ENCODE measurements around the gene LMO1.

The LMO1 gene

DNA sequence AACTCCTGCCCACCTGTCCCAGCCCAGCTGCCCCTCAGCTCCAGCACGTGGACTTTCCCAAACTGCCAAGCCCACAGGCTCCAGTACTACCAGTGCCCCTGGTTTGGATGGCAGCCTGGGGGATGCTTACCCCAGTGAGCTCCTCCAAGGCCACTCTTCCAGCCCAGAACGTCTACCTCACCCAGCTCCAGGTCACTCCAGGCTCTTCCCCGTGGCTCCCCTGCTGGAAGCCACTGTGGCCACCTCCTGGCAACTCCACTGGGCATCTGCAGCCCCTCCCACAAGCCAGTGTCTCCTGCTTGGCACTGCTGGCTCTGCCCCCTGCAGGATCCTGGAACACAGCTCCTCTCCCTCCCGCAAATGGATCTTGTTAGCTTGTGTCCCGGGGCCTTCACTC is 29.3 kb downstream of the LMO1 start:
- no peaks in the 10 kb centered on the region for H3K9me3 ChIP-seq (ENCODE audit: control insufficient read depth, insufficient read depth, low read length)
- H3K27ac ChIP-seq (ENCODE audit: low read length): no peak overlapping the region
- H3K4me3 ChIP-seq (ENCODE audit: low read length): no peak overlapping the region
- no peak for DNase-seq (ENCODE audit: low read depth, low spot score)
- H3K36me3 ChIP-seq (ENCODE audit: control insufficient read depth, insufficient read depth, low read length): no peaks in the 10 kb centered on the region
- H3K4me1 ChIP-seq (ENCODE audit: control insufficient read depth, insufficient read depth, low read length): no peaks in the 10 kb centered on the region
- H3K27me3 ChIP-seq (ENCODE audit: control insufficient read depth, insufficient read depth, low read length): no peaks in the 10 kb centered on the region
- no CpG with 5 or more reads among the region's 5 CpGs for WGBS (ENCODE audit: insufficient coverage, insufficient read length)

DNA sequence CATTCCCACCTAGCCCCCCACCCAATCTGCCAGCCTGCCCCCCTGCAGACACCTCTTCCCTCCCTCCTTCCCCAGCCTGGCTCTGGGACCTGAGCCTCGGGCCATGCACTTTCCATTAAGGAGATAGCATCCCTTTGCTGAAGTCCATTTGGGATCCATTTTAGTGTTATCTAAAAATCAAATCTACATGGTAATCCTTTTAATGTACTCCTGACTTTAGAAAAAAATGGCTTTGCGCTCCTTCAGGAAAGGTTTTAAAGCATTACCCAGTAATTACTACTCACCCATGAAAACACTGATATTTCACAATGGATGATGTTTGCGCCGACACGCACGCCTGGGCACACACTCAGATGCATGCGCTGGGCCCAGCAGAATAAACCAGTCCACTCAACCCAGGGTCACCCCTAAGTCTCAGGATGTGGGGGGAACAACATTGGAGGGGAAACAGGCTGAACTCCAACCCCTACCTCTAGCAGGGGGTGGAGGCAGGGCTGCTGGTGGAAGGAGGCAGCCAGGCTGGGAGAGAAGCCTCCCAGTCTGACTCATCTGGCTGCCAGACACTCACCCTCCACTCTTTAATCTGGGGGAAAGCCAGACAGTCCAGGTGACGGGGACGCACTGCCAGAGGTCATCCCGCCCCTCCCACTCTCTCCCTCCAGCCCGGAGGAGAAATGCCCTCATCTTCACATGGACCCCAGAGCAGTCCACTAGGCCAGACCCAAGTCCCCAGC is 29.8 kb downstream of the LMO1 start:
- no peak overlapping the region for H3K4me3 ChIP-seq (ENCODE audit: low read length)
- no peaks in the 10 kb centered on the region for H3K36me3 ChIP-seq (ENCODE audit: control insufficient read depth, insufficient read depth, low read length)
- no peak overlapping the region for H3K27ac ChIP-seq (ENCODE audit: low read length)
- H3K9me3 ChIP-seq (ENCODE audit: control insufficient read depth, insufficient read depth, low read length): no peaks in the 10 kb centered on the region
- no peaks in the 10 kb centered on the region for H3K27me3 ChIP-seq (ENCODE audit: control insufficient read depth, insufficient read depth, low read length)
- no peaks in the 10 kb centered on the region for H3K4me1 ChIP-seq (ENCODE audit: control insufficient read depth, insufficient read depth, low read length)
- no CpG with 5 or more reads among the region's 11 CpGs for WGBS (ENCODE audit: insufficient coverage, insufficient read length)
- DNase-seq (ENCODE audit: low read depth, low spot score): no peak

- Histone ChIP-seq H3K4me1 (ENCODE audit: control insufficient read depth, insufficient read depth, low read length) (no peaks in the 10 kb centered on the region), H3K27ac (ENCODE audit: low read length) (no peak overlapping the region), H3K4me3 (ENCODE audit: low read length) (no peak overlapping the region), H3K36me3 (ENCODE audit: control insufficient read depth, insufficient read depth, low read length) (no peaks in the 10 kb centered on the region), H3K27me3 (ENCODE audit: control insufficient read depth, insufficient read depth, low read length) (no peaks in the 10 kb centered on the region), H3K9me3 (ENCODE audit: control insufficient read depth, insufficient read depth, low read length) (no peaks in the 10 kb centered on the region)
- DNase-seq (ENCODE audit: low read depth, low spot score): no peak
- no CpG with 5 or more reads among the region's 9 CpGs for WGBS (ENCODE audit: insufficient coverage, insufficient read length)
These were observed 30.6 kb downstream of the LMO1 start for GRCh38 chr11:8232849-8233606.

- no peak for DNase-seq (ENCODE audit: low read depth, low spot score)
- Histone ChIP-seq H3K27ac (ENCODE audit: low read length) (no peak overlapping the region), H3K9me3 (ENCODE audit: control insufficient read depth, insufficient read depth, low read length) (no peaks in the 10 kb centered on the region), H3K36me3 (ENCODE audit: control insufficient read depth, insufficient read depth, low read length) (no peaks in the 10 kb centered on the region), H3K4me3 (ENCODE audit: low read length) (no peak overlapping the region), H3K27me3 (ENCODE audit: control insufficient read depth, insufficient read depth, low read length) (no peaks in the 10 kb centered on the region), H3K4me1 (ENCODE audit: control insufficient read depth, insufficient read depth, low read length) (no peaks in the 10 kb centered on the region)
- WGBS (ENCODE audit: insufficient coverage, insufficient read length): no CpG with 5 or more reads among the region's 5 CpGs
These were observed 31.3 kb downstream of the LMO1 start for GRCh38 chr11:8232414-8232813.

GRCh38 chr11:8231979-8232378 is 31.7 kb downstream of the LMO1 start:
- WGBS (ENCODE audit: insufficient coverage, insufficient read length): no CpG with 5 or more reads among the region's 5 CpGs

DNA sequence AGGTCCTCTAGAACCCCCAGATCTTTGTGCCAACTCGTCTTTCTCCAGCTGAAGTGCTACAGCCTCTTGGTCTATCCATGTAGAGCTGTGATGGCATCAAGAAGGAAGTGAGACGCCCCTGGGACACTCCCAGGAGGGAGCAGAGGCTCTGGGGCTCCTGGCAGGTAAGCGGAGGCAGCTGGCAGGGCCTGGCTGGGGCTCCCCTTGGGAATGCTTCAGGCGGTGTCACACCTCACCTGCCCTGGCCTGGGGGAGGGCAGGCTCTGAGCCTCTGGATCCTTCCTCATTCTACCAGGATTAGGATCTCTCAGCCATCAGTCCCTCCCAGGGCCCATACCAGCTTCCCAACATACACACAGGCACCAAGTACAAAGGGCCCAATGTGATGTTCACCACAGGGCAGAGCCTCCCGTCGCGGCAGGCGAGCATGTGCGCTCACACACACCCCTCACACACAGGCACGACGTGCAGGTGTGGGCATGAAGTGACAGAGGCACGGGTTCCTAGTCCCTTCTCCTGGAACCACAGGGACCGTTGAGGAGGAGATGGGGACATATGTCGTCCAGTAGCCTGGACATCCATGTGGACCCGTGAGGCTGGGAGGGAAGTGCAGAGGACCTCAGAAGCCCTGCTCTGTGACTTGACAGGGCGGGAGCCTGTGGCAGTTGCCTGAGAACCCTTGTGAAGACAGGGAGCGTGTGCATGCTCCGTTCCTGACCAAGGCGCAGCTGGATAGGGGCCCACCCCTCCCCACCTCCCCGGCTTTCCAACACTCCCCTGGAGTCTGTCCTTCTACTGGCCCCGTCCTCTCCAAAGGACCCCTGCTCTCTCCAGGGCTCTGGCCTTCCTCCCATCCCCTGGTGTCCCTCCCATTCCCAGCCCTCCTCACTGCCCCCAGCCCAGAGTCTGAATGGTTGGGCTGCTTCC is 32.5 kb downstream of the LMO1 start:
- H3K27me3 ChIP-seq (ENCODE audit: control insufficient read depth, insufficient read depth, low read length): no peaks in the 10 kb centered on the region
- peaks cover 3% of the 10 kb centered on the region for H3K4me1 ChIP-seq (ENCODE audit: control insufficient read depth, insufficient read depth, low read length)
- H3K27ac ChIP-seq (ENCODE audit: low read length): no peak overlapping the region
- no peaks in the 10 kb centered on the region for H3K36me3 ChIP-seq (ENCODE audit: control insufficient read depth, insufficient read depth, low read length)
- WGBS (ENCODE audit: insufficient coverage, insufficient read length): no CpG with 5 or more reads among the region's 21 CpGs
- H3K4me3 ChIP-seq (ENCODE audit: low read length): no peak overlapping the region
- no peaks in the 10 kb centered on the region for H3K9me3 ChIP-seq (ENCODE audit: control insufficient read depth, insufficient read depth, low read length)
- no peak for DNase-seq (ENCODE audit: low read depth, low spot score)

More at GRCh38 chr11:8231979-8232378, 31.7 kb downstream of the LMO1 start:
- no peak for DNase-seq (ENCODE audit: low read depth, low spot score)
- Histone ChIP-seq H3K4me1 (ENCODE audit: control insufficient read depth, insufficient read depth, low read length) (peaks cover under 1% of the 10 kb centered on the region; the same call in 1 of the 2 replicates), H3K27me3 (ENCODE audit: control insufficient read depth, insufficient read depth, low read length) (no peaks in the 10 kb centered on the region), H3K36me3 (ENCODE audit: control insufficient read depth, insufficient read depth, low read length) (no peaks in the 10 kb centered on the region), H3K9me3 (ENCODE audit: control insufficient read depth, insufficient read depth, low read length) (no peaks in the 10 kb centered on the region), H3K4me3 (ENCODE audit: low read length) (no peak overlapping the region), H3K27ac (ENCODE audit: low read length) (no peak overlapping the region)

- Histone ChIP-seq H3K27me3 (ENCODE audit: control insufficient read depth, insufficient read depth, low read length) (no peaks in the 10 kb centered on the region), H3K27ac (ENCODE audit: low read length) (no peak overlapping the region), H3K36me3 (ENCODE audit: control insufficient read depth, insufficient read depth, low read length) (no peaks in the 10 kb centered on the region), H3K4me3 (ENCODE audit: low read length) (no peak overlapping the region), H3K4me1 (ENCODE audit: control insufficient read depth, insufficient read depth, low read length) (peaks cover 5% of the 10 kb centered on the region), H3K9me3 (ENCODE audit: control insufficient read depth, insufficient read depth, low read length) (no peaks in the 10 kb centered on the region)
- DNase-seq (ENCODE audit: low read depth, low spot score): no peak
- no CpG with 5 or more reads among the region's 22 CpGs for WGBS (ENCODE audit: insufficient coverage, insufficient read length)
These were observed 33.4 kb downstream of the LMO1 start for GRCh38 chr11:8230178-8230859.

DNA sequence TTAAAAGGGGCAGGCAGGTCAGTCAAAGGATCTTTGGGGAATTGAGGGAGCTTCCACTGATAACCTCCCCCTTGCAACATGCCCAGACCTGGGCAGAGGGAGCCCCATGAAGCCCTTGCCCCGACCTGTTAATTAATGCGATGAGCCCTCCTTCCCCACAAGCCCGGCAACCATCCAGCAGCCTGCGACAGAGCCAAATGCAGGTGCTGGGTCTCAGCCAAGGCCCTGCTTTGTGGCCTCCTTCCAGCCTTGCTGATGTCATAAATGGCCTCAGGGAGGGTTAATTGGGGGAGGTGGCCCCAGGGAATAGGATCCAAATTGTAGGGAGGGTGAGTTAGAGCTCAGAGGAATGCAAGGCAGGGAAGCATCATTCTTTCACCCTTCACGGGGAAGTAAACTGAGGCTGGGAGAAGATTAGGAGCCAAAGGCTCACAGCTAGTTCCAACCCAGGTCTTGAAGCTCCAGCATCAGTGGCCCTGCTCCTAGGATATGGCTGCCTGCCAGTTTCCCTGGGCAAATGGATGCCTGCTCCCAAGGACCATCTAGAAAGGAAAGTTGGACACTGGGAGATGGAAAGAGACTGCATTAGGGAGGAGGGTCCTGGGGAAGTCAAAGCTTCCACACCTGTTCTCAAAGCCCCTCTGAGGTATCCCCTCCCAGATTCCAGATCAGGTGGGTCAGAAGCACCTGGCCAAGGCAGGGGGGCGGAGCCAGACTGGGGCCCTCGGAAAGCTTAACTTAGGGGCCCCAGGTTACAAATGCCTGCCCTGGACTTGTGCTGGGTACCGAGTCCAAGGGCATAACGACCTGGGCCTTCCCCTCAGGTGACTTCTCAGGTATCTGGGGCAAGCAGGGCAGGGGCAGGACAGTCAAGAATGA is 34.1 kb downstream of the LMO1 start:
- DNase-seq (ENCODE audit: low read depth, low spot score): no peak
- H3K27ac ChIP-seq (ENCODE audit: low read length): no peak overlapping the region

DNA sequence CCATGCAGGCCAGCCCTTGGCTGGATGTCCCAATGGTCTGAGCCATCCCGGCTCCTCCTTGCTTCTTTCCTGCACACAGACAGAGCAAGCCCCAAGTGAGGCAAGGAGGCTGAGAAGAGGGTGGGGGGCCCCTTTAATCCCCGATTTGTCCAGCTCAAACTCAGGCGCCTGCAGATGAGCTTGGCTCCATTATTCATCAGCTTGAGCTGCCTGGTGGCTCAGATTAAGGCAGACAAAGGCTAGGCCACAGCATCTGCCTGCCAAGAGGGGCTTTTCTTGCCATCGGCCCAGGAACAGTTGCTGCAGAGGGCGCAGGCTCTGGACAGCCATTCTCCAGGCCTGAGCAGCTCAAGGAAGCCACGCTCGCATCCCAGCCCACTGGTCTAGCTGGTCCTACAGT is 35.4 kb downstream of the LMO1 start:
- H3K36me3 ChIP-seq (ENCODE audit: control insufficient read depth, insufficient read depth, low read length): no peaks in the 10 kb centered on the region
- H3K9me3 ChIP-seq (ENCODE audit: control insufficient read depth, insufficient read depth, low read length): no peaks in the 10 kb centered on the region
- peaks cover 5% of the 10 kb centered on the region for H3K4me1 ChIP-seq (ENCODE audit: control insufficient read depth, insufficient read depth, low read length)
- WGBS (ENCODE audit: insufficient coverage, insufficient read length): no CpG with 5 or more reads among the region's 7 CpGs
- no peak overlapping the region for H3K4me3 ChIP-seq (ENCODE audit: low read length)
- H3K27me3 ChIP-seq (ENCODE audit: control insufficient read depth, insufficient read depth, low read length): no peaks in the 10 kb centered on the region
- no peak overlapping the region for H3K27ac ChIP-seq (ENCODE audit: low read length)
- no peak for DNase-seq (ENCODE audit: low read depth, low spot score)

More for the DNA sequence above, 34.1 kb downstream of the LMO1 start:
- H3K9me3 ChIP-seq (ENCODE audit: control insufficient read depth, insufficient read depth, low read length): no peaks in the 10 kb centered on the region
- no CpG with 5 or more reads among the region's 9 CpGs for WGBS (ENCODE audit: insufficient coverage, insufficient read length)
- no peaks in the 10 kb centered on the region for H3K27me3 ChIP-seq (ENCODE audit: control insufficient read depth, insufficient read depth, low read length)
- H3K4me1 ChIP-seq (ENCODE audit: control insufficient read depth, insufficient read depth, low read length): peaks cover 5% of the 10 kb centered on the region
- no peaks in the 10 kb centered on the region for H3K36me3 ChIP-seq (ENCODE audit: control insufficient read depth, insufficient read depth, low read length)
- H3K4me3 ChIP-seq (ENCODE audit: low read length): no peak overlapping the region
